Thyroid gland (tissue), 4 donors: Measurements from ENCODE around the gene GPNMB. TPM values are rescaled to one million over a fixed set of nuclear protein-coding genes. Genes with fewer than 3 reads are reported as not detected.

Source experiments
- DNase-seq, 2 donors: peaks; one replicate each; pipeline ENCODE4 v3.0.0-alpha.2; 2019
- H3K27ac ChIP-seq, 3 donors: fragments of 200-600 bp; sonication (generic); 1 replicate in 2 of 3; 2 replicates in 1 of 3; pipeline ENCODE4 v1.5.1; 2016 to 2019; ENCODE audit warnings: mild to moderate bottlenecking in 1 of 3, moderate library complexity in 1 of 3
- H3K27me3 ChIP-seq: fragments of 200-600 bp; sonication (generic); one replicate; pipeline ENCODE4 v1.5.1; 2019
- H3K36me3 ChIP-seq, 2 donors: fragments of 200-600 bp; sonication (generic); one replicate each; pipeline ENCODE4 v1.5.1; 2016 to 2019
- H3K4me1 ChIP-seq, 2 donors: fragments of 200-600 bp; sonication (generic); one replicate each; pipeline ENCODE4 v1.5.1; 2017 to 2019
- H3K4me3 ChIP-seq, 3 donors: fragments of 200-600 bp; sonication (generic); replicated peaks in 1 of 3; 1 replicate in 2 of 3; 2 replicates in 1 of 3; pipeline ENCODE4 v1.5.1; 2016; ENCODE audit warnings: mild to moderate bottlenecking in 1 of 3
- H3K9me3 ChIP-seq: fragments of 200-600 bp; sonication (generic); one replicate; pipeline ENCODE4 v1.5.1; 2017
- POLR2A ChIP-seq, 2 donors: fragments of 450-650 bp; IDR thresholded peaks; one replicate each; pipeline ENCODE4 v1.6.1; 2017; ENCODE audit warnings: antibody characterized with exemption in 2 of 2, mild to moderate bottlenecking in 2 of 2, moderate library complexity in 1 of 2
- WGBS, 2 donors: methylation state at CpG; one replicate each; pipeline ENCODE4 v1.1.5; 2017; 5-methylcytosine and 5-hydroxymethylcytosine counted together
- intact Hi-C: fragments of 100-400 bp; cut with DNase I; formaldehyde crosslinking; loops from one replicate; pipeline ENCODE4 v1.15.1; 2023
- total RNA-seq, 4 donors: library from RNA; depleted of rRNA; stranded (reverse); fragments of >200 nt; gene quantifications; one replicate each; pipeline ENCODE4 v1.2.3, GENCODE V29; 2016
- TF ChIP-seq, protein P1 (sequence below), 6 experiments: fragments of 200-600 bp in 3 of 6; fragments of 450-650 bp in 3 of 6; sonication (generic) in 3 of 6; IDR thresholded peaks; one replicate each; pipeline ENCODE4 v1.5.1; 2016 to 2019; ENCODE audit warnings: antibody characterized with exemption in 6 of 6, mild to moderate bottlenecking in 2 of 6, inconsistent platforms in 1 of 6, moderate library complexity in 1 of 6

GPNMB gene
- total RNA-seq, 4 donors from 2014 or later = 31.4 to 84.8 (median 69.9) TPM

DNA sequence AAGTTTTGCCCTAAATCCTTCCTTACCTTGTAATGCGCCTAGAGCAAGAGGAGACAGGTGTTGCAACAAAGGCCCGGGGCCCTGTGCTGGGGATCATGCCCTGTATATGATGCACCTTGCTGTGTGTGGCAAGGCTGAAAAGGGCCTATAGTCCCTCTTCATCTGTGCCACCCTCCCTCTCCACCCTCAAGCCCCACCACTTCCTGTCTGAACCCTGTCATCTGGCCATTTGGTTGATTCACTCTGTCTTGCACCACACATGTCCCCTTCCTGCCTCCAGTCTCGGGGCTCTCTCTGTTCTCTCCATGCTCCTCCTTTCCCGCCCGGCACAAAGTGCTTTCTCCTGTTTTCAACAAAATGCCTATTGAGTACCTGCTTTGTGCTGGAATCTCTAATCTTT, 41.0 kb downstream of the GPNMB start:
- Histone ChIP-seq H3K4me1 (peaks cover 3 to 8% of the 10 kb centered on the region in 2 donors), H3K9me3 (no peaks in the 10 kb centered on the region), H3K4me3 (no peak overlapping the region), H3K36me3 (no peaks in the 10 kb centered on the region), H3K27me3 (no peaks in the 10 kb centered on the region), H3K27ac (no peak overlapping the region)
- TF ChIP-seq, protein P1, sequence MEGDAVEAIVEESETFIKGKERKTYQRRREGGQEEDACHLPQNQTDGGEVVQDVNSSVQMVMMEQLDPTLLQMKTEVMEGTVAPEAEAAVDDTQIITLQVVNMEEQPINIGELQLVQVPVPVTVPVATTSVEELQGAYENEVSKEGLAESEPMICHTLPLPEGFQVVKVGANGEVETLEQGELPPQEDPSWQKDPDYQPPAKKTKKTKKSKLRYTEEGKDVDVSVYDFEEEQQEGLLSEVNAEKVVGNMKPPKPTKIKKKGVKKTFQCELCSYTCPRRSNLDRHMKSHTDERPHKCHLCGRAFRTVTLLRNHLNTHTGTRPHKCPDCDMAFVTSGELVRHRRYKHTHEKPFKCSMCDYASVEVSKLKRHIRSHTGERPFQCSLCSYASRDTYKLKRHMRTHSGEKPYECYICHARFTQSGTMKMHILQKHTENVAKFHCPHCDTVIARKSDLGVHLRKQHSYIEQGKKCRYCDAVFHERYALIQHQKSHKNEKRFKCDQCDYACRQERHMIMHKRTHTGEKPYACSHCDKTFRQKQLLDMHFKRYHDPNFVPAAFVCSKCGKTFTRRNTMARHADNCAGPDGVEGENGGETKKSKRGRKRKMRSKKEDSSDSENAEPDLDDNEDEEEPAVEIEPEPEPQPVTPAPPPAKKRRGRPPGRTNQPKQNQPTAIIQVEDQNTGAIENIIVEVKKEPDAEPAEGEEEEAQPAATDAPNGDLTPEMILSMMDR (IDR thresholded peaks at IDR 0.05) = no peak
- TF ChIP-seq POLR2A (IDR thresholded peaks at IDR 0.05) = no peak
- no peak for DNase-seq
- intact Hi-C loops = loop anchor here (10.0 kb wide), 1 partner anchor 87 kb away; no protein-coding TSS in a partner anchor
- 91 to 93% methylated on average over 5 of the region's 5 CpGs for WGBS, 2 donors

DNA sequence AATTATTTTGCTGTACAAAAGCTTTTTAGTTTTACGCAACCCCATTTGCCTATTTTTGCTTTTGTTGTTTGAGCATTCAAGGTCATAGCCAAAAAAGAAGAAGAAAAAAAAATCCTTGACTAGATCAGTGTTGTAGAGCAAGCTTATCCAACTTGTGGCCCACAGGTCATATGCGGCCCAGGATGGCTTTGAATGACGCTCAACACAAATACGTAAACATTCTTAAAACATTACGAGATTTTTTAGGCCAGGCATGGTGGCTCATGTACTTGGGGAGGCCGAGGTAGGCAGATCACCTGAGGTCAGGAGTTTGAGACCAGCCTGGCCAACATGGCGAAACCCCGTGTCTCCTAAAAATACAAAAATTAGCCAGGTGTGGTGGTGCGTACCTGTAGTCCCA, 44.4 kb downstream of the GPNMB start:
- WGBS, 2 donors = 94 to 96% methylated on average over 9 of the region's 9 CpGs

DNA sequence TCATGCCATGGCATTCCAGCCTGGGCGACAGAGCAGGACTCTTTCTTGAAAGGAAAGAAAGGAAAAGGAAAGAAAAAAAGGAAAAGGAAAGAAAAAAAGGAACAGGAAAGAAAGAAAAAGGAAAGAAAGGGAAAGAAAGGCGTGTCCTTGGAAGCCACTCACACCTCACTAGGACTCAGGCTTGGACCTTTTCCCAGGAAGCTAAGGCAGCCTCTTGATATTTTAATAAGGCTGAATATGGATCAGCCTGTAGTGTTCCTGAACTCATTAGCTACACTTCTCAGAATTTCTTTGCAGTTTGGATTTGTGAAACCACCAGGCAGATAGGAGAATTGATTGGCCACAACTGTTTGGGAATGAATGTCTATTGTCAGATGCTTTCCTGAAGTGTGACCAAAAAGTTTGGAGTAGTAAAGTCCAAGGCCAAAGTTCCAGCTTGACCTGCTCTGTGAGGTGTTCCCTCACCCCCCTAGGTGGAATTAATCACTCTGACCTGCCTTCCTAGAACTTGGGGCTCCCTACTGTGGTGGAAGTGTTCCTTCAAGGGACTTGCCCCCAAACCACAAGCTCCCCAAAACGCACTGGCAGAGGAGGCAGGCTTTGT, 45.5 kb downstream of the GPNMB start:
- intact Hi-C loops = no loop called here
- 77 to 84% methylated on average over 3 of the region's 3 CpGs for WGBS, 2 donors
- no peaks in the 10 kb centered on the region for H3K36me3 ChIP-seq
- TF ChIP-seq, protein P1 (IDR thresholded peaks at IDR 0.05) = no peak
- no peak for TF ChIP-seq POLR2A (IDR thresholded peaks at IDR 0.05)
- H3K27me3 ChIP-seq = no peaks in the 10 kb centered on the region
- peaks cover 4 to 8% of the 10 kb centered on the region in 2 donors for H3K4me1 ChIP-seq
- H3K27ac ChIP-seq = no peak overlapping the region
- DNase-seq = no peak
- no peak overlapping the region for H3K4me3 ChIP-seq
- no peaks in the 10 kb centered on the region for H3K9me3 ChIP-seq

More for the DNA sequence above, 44.4 kb downstream of the GPNMB start:
- intact Hi-C loops = no loop called here
- Histone ChIP-seq H3K36me3 (no peaks in the 10 kb centered on the region), H3K4me3 (no peak overlapping the region), H3K4me1 (peaks cover 4 to 8% of the 10 kb centered on the region in 2 donors), H3K9me3 (no peaks in the 10 kb centered on the region), H3K27me3 (no peaks in the 10 kb centered on the region), H3K27ac (no peak overlapping the region)
- TF ChIP-seq, protein P1 (IDR thresholded peaks at IDR 0.05) = no peak
- no peak for TF ChIP-seq POLR2A (IDR thresholded peaks at IDR 0.05)
- no peak for DNase-seq

DNA sequence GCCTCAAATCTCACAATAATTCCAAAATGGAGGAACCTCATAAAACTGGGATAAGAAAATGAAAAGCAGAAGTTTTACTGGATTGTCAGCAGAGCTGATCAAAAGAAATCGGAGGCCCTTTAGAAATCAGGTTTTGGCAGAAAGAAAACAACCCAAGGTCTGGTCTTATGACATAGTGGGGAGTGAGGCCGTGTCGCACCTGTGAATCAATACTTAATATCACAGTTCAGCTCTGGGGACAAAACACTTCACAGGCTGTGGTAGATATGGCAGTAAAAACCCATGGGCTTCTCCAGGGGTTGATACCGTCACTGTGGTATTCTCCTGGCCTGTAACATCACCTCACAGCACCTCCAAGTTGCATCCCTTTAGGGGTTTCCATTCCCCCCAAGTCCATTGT, 46.0 kb downstream of the GPNMB start:
- Histone ChIP-seq H3K9me3 (no peaks in the 10 kb centered on the region), H3K27ac (no peak overlapping the region), H3K4me3 (no peak overlapping the region), H3K27me3 (no peaks in the 10 kb centered on the region), H3K4me1 (peaks cover 6 to 8% of the 10 kb centered on the region in 2 donors), H3K36me3 (no peaks in the 10 kb centered on the region)
- WGBS, 2 donors = 93 to 97% methylated on average over 4 of the region's 4 CpGs
- TF ChIP-seq, protein P1 (IDR thresholded peaks at IDR 0.05) = no peak
- no peak for TF ChIP-seq POLR2A (IDR thresholded peaks at IDR 0.05)
- intact Hi-C loops = no loop called here
- no peak for DNase-seq

DNA sequence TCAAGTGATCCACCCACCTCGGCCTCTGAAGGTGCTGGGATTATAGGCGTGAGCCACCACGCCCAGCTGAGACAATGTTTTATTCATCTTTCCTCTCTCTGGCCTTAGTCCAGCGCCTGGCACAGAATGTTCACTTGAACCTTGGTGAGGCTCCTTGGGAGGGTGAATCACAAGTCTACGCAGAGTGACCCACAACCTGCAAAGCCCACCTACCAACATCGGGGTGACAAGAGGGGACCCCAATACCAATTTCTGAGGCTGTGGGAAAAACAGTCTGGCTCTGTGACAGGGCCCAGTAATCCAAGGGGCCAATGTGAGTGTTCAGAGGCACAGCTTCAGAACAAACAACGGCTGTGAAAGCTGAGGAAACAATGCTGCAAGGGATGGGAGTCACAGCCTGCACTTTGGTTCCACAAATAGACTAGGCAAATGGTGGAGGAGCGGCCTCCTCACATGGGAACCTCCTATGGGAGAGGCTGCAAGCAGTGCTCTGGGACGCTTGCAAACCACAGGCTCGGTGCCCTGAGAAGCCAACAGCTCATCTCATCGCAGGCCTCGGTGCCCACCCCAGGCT, 47.0 kb downstream of the GPNMB start:
- H3K27ac ChIP-seq = no peak overlapping the region
- no peaks in the 10 kb centered on the region for H3K9me3 ChIP-seq
- intact Hi-C loops = no loop called here
- WGBS, 2 donors = 88 to 93% methylated on average over 11 to 12 of the region's 12 CpGs
- no peak for DNase-seq
- no peaks in the 10 kb centered on the region for H3K27me3 ChIP-seq
- no peak overlapping the region for H3K4me3 ChIP-seq
- peaks cover 14 to 16% of the 10 kb centered on the region in 2 donors for H3K4me1 ChIP-seq
- TF ChIP-seq, protein P1 (IDR thresholded peaks at IDR 0.05) = no peak
- TF ChIP-seq POLR2A (IDR thresholded peaks at IDR 0.05) = no peak
- H3K36me3 ChIP-seq = no peaks in the 10 kb centered on the region
